Mesenteric fat pad (tissue), 1 donor: ENCODE data around the gene MYO16. TPM values are rescaled to one million over a fixed set of nuclear protein-coding genes. Genes with fewer than 3 reads are reported as not detected.
"Not testable (repeated sequence)": the region's sequence is repeated elsewhere in the genome, so short reads cannot be mapped to it uniquely, and the experiment has no call there.

ENCODE experiments used
- DNase-seq: peaks from one replicate; pipeline ENCODE4 v3.0.0-alpha.2; 2020; ENCODE audit warnings: low spot score
- total RNA-seq: library from RNA; stranded (reverse); fragmentation: NEBNext Ultra II Directional; extraction: Animal tissue kit (Norgen Biotek cat#: 25700); gene quantifications from one replicate; pipeline ENCODE4 v1.2.1, GENCODE V29; 2021
- donor health status: DM: yes; HTN: yes; CAD: no.

The MYO16 gene
- total RNA-seq, 1 donor from 2014 or later, result 0.67 TPM

DNA sequence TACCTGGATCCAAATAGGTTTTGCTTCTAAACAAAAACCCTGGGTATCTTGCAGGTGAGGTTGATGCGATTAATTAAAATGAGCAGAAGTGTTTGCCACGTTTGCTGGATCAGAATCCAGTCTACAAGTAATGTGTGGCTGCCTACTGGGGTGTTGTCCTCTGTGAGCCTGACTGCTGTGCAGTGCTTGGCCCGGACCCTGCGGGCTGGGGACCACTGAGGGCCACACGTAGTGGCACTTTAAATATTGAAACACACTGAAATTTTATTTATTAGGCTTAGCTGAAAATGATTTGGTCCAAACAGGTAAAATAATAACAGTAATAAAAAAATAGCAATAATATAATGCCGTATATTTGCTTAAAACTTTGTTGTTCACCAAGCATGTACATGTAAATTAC is 338.0 kb downstream of the MYO16 start:
- no peak for DNase-seq

DNA sequence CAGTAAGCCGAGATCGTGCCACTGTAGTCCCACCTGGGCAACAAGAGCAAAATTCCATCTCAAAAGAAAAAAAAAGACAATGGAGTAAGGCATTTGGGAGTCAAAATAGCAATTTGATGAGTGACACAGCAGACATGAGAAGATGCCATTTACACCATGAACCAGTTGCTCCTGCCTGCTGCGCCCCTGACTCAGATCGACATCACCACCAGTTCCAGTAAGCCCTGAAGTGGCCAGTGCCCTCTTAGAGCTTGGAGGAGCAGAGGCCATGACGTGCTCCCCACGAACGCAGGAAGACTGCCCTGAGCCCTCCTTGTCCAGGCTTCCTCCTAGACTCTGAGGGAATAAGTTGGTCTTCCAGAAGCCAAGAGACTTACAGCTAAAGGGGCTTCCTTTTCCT is 339.2 kb downstream of the MYO16 start:
- no peak for DNase-seq

GRCh38 chr13:108974686-108975085 is 345.3 kb downstream of the MYO16 start:
- DNase-seq, result no peak

GRCh38 chr13:108980237-108980636 is 350.8 kb downstream of the MYO16 start:
- no peak for DNase-seq

- DNase-seq, result no peak
Measured at GRCh38 chr13:108981407-108981806, 352.0 kb downstream of the MYO16 start.

DNA sequence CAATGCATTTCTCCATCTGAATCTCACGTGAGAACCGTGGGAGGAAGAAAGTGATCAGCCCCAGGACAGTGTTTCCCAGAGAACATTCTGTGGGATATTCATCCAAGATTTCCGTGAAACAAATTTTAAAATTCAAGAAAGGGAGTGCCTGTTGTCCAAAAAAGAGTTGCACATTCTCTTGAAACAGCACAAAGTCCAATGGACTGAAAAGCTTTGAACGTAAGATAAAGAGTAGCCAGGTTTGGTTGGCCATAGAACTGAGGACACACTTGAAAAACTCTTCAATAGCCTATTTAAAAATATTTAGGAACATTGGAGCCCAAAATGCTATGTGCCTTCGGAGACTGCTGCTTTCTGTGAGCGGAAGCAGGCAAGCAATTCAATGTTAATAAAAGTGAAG is 353.9 kb downstream of the MYO16 start:
- DNase-seq, result no peak

GRCh38 chr13:108984251-108984920 is 355.0 kb downstream of the MYO16 start:
- no peak for DNase-seq

DNA sequence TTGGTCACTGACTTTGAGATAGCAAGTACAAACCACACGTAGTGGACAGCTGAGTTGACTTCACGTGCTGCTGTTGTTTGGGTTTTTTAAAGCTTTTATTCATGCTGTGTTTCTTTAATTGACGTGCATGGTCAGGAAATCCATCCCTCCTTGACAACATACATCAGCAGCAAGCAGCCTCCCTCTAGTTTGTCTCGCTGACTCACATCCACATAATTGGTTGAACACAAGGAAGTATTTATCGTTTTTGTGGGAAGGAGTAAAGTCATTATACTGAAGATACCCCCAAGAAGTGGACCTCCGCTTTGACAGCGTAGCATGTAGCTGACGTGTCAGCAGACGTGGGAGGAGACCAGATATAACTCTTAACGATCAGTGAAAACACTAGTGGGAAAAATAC is 355.8 kb downstream of the MYO16 start:
- DNase-seq, result no peak

GRCh38 chr13:108987517-108987916 is 358.1 kb downstream of the MYO16 start:
- DNase-seq, result no peak

DNA sequence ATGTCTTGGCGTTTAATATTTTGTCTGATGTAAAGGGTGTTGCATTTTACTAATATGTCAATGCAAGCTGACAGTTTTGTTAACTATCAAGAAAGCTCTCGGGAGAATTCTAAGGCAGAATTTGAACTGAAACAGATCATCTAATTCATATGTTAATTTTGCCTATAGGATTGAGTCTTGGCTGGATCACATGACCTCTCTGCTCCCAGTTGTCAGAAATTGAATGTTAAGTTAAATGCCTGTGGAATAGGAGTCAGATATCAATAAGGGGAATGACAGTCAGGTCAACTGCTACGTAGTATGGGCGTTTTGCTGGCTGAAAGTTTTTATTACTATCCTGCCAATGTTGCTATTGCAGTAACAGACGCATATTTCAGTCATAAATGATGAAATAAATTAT is 358.5 kb downstream of the MYO16 start:
- no peak for DNase-seq

DNA sequence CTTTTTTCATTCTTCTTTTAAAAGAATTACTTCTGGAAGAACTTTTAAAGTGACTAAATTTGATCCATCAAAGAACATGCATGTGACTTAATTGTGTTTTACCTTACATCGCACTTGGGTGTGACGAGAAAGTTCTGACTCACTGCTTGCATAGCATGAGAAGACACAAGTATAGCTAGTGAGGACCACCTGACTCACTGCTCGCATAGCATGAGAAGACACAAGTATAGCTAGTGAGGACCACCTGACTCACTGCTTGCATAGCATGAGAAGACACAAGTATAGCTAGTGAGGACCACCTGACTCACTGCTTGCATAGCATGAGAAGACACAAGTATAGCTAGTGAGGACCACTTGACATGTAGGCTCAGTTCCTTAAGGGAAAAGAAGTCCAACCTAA is 362.0 kb downstream of the MYO16 start:
- not testable (repeated sequence) for DNase-seq

- no peak for DNase-seq
Measured at GRCh38 chr13:108993346-108993745, 363.9 kb downstream of the MYO16 start.

- no peak for DNase-seq
Measured at GRCh38 chr13:108996430-108996829, 367.0 kb downstream of the MYO16 start.

GRCh38 chr13:109000207-109000606 is 370.8 kb downstream of the MYO16 start:
- no peak for DNase-seq

DNA sequence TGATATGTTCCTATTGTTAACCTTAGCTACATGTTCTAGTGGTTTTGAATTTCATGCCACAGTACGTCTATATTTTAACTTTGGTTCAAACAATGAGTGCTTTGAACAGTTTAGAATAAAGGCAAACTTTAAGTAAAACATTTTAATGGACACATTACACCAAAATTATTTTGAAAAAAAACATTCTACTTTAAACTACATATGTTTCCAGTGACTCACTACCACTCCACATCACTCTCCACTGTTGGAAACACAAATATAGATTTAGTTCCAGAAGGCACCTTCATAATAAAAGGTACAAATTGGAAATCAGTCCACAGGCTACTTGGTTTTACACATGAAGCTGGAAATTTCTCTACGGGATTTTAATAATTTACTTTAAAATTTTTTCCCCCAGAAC is 373.5 kb downstream of the MYO16 start:
- no peak for DNase-seq

- DNase-seq, result no peak
Measured at GRCh38 chr13:109007946-109008345, 378.5 kb downstream of the MYO16 start.

DNA sequence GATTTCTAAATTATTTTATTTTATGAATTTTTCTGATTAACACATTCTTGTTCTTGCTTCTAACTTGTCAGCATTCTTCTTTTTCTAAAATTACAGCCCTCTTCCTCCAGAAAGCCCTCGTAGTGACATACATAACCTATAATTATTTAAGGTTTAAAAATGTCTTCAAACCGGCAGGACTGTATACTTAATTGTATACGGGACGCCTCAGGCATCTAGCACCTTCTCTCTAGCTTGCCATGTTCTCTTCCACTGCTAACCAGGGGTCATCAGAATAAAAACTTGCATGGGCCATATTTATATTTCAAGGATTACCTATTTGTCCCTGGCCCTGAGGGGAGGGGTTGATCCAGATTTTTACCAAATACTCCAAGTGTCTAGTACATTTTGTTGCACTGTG is 380.3 kb downstream of the MYO16 start:
- no peak for DNase-seq

GRCh38 chr13:109010912-109011311 is 381.5 kb downstream of the MYO16 start:
- no peak for DNase-seq

- no peak for DNase-seq
Measured at GRCh38 chr13:109012115-109012514, 382.7 kb downstream of the MYO16 start.

- DNase-seq, result no peak
Measured at GRCh38 chr13:109021558-109021957, 392.1 kb downstream of the MYO16 start.

GRCh38 chr13:109024611-109025010 is 395.2 kb downstream of the MYO16 start:
- no peak for DNase-seq

GRCh38 chr13:109026266-109026665 is 396.9 kb downstream of the MYO16 start:
- DNase-seq, result no peak

DNA sequence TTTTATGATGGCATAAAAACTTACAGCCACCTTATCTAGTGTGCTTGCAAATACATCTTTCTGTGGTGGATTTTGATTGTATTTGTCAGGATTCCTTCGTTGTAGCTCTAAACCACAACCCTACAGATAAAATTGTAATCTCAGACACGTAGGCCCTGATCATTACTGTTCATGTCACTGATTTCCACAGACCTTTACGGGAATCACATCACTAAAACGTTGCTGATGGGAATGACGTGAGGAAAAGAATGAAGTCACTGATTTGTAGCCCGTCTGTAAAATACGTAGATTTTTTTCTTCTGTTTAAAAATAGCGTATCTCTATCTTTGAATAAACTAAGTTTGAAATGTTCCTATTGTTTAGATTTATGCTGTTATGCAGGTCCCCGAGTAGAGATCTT is 399.2 kb downstream of the MYO16 start:
- DNase-seq, result no peak

DNA sequence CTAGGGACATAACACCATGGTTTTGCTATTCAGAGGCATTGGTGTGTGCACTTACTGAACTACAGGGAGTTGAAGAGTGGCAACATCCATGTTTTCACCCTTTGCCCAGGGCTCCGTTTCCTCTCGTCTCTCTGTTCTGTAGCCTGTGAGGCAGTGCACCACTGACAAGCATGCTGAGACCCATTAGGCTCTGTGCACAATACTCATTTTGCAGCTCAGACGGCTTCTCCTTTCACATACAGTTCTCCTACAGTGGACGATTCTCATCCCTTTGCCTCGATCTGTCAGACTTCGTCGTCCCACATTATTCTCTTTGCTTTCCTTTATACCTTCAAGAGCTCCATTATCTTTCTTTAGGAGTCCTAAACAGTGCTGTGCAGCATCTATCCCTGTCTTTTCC is 403.7 kb downstream of the MYO16 start:
- no peak for DNase-seq
